ENCODE results near the gene NDEL1.

Gene NDEL1

DNA sequence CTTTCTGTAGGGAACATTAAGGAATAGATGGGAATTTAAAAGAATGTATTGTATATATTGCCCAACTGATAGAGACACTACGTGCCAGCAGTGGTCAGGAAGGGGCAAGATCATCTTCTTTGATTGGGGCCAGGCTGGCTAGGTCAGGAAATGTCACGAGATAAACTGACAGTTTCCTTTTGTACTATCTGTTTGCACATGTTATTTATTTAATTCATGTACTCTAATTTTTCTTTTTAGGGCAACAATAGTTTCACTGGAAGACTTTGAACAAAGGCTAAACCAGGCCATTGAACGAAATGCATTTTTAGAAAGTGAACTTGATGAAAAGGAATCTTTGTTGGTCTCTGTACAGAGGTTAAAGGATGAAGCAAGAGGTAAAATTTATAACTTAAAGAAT lies 12.6 kb downstream of the NDEL1 start:
- H3K36me3 ChIP-seq (ENCODE audit: control insufficient read depth in 5 of 5, insufficient read depth in 5 of 5, low read length in 5 of 5), result peaks cover 45 to 75% (median 55%) of the 10 kb centered on the region in 5 donors
- no peaks in the 10 kb centered on the region for H3K9me3 ChIP-seq (ENCODE audit: control insufficient read depth in 5 of 5, low read length in 5 of 5)
- H3K4me1 ChIP-seq (ENCODE audit: control insufficient read depth in 5 of 5, insufficient read depth in 5 of 5, low read length in 5 of 5), result peaks cover 0 to 38% (median 22%) of the 10 kb centered on the region in 5 donors
- no peak overlapping the region for H3K4me3 ChIP-seq (ENCODE audit: low read depth in 1 of 5, low read length in 5 of 5)
- no peak overlapping the region for H3K9ac ChIP-seq (ENCODE audit: low read length in 5 of 5)
- H3K27me3 ChIP-seq (ENCODE audit: control insufficient read depth in 5 of 5, insufficient read depth in 4 of 5, low read length in 5 of 5), result no peaks in the 10 kb centered on the region
- H3K27ac ChIP-seq (ENCODE audit: low read depth, low read length), result no peak overlapping the region

- no peak overlapping the region for H3K27ac ChIP-seq (ENCODE audit: low read depth, low read length)
- H3K4me3 ChIP-seq (ENCODE audit: low read depth in 1 of 5, low read length in 5 of 5), result no peak overlapping the region
- H3K27me3 ChIP-seq (ENCODE audit: control insufficient read depth in 5 of 5, insufficient read depth in 4 of 5, low read length in 5 of 5), result no peaks in the 10 kb centered on the region
- H3K9me3 ChIP-seq (ENCODE audit: control insufficient read depth in 5 of 5, low read length in 5 of 5), result no peaks in the 10 kb centered on the region
- peaks cover 0 to 15% (median 10%) of the 10 kb centered on the region in 5 donors for H3K4me1 ChIP-seq (ENCODE audit: control insufficient read depth in 5 of 5, insufficient read depth in 5 of 5, low read length in 5 of 5)
- H3K9ac ChIP-seq (ENCODE audit: low read length in 5 of 5), result no peak overlapping the region
- H3K36me3 ChIP-seq (ENCODE audit: control insufficient read depth in 5 of 5, insufficient read depth in 5 of 5, low read length in 5 of 5), result peaks cover 53 to 77% (median 65%) of the 10 kb centered on the region in 5 donors
These were observed 16.4 kb downstream of the NDEL1 start for GRCh38 chr17:8451933-8452614.

DNA sequence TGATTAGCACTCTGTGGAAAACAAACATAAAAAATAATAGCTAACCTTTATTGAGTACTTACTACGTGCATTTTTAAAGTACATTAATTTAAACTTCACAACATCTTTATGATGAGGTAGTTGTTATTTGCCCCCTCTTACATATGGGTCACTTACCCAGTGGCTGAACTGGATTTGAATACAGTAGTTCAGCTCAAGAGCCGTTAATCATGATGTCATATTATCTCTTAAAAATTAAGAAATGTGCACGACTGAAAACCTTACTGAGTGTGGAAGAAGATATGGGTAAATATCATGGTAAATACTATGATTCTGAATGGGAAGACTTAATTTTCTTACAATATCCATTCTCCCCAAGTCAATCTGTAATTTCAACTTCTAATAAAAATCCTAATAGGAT lies 17.6 kb downstream of the NDEL1 start:
- H3K4me1 ChIP-seq (ENCODE audit: control insufficient read depth in 5 of 5, insufficient read depth in 5 of 5, low read length in 5 of 5), result peaks cover 0 to 7% (median 1%) of the 10 kb centered on the region in 5 donors
- H3K27ac ChIP-seq (ENCODE audit: low read depth, low read length), result no peak overlapping the region

GRCh38 chr17:8455665-8456209 lies 20.1 kb downstream of the NDEL1 start:
- no peak overlapping the region for H3K4me3 ChIP-seq (ENCODE audit: low read depth in 1 of 5, low read length in 5 of 5)
- H3K4me1 ChIP-seq (ENCODE audit: control insufficient read depth in 5 of 5, insufficient read depth in 5 of 5, low read length in 5 of 5), result no peaks in the 10 kb centered on the region
- peaks cover 70 to 89% (median 76%) of the 10 kb centered on the region in 5 donors for H3K36me3 ChIP-seq (ENCODE audit: control insufficient read depth in 5 of 5, insufficient read depth in 5 of 5, low read length in 5 of 5)
- no peaks in the 10 kb centered on the region for H3K9me3 ChIP-seq (ENCODE audit: control insufficient read depth in 5 of 5, low read length in 5 of 5)
- H3K9ac ChIP-seq (ENCODE audit: low read length in 5 of 5), result no peak overlapping the region
- no peaks in the 10 kb centered on the region for H3K27me3 ChIP-seq (ENCODE audit: control insufficient read depth in 5 of 5, insufficient read depth in 4 of 5, low read length in 5 of 5)
- no peak overlapping the region for H3K27ac ChIP-seq (ENCODE audit: low read depth, low read length)

More for the DNA sequence above, 17.6 kb downstream of the NDEL1 start:
- H3K36me3 ChIP-seq (ENCODE audit: control insufficient read depth in 5 of 5, insufficient read depth in 5 of 5, low read length in 5 of 5), result peaks cover 65 to 83% (median 71%) of the 10 kb centered on the region in 5 donors
- H3K4me3 ChIP-seq (ENCODE audit: low read depth in 1 of 5, low read length in 5 of 5), result no peak overlapping the region
- no peak overlapping the region for H3K9ac ChIP-seq (ENCODE audit: low read length in 5 of 5)
- H3K9me3 ChIP-seq (ENCODE audit: control insufficient read depth in 5 of 5, low read length in 5 of 5), result no peaks in the 10 kb centered on the region
- no peaks in the 10 kb centered on the region for H3K27me3 ChIP-seq (ENCODE audit: control insufficient read depth in 5 of 5, insufficient read depth in 4 of 5, low read length in 5 of 5)

- no peaks in the 10 kb centered on the region for H3K9me3 ChIP-seq (ENCODE audit: control insufficient read depth in 5 of 5, low read length in 5 of 5)
- no peak overlapping the region for H3K9ac ChIP-seq (ENCODE audit: low read length in 5 of 5)
- peaks cover 0 to 2% (median 0%) of the 10 kb centered on the region in 5 donors for H3K4me1 ChIP-seq (ENCODE audit: control insufficient read depth in 5 of 5, insufficient read depth in 5 of 5, low read length in 5 of 5)
- H3K27ac ChIP-seq (ENCODE audit: low read depth, low read length), result no peak overlapping the region
- H3K36me3 ChIP-seq (ENCODE audit: control insufficient read depth in 5 of 5, insufficient read depth in 5 of 5, low read length in 5 of 5), result peaks cover 61 to 91% (median 81%) of the 10 kb centered on the region in 5 donors
- no peaks in the 10 kb centered on the region for H3K27me3 ChIP-seq (ENCODE audit: control insufficient read depth in 5 of 5, insufficient read depth in 4 of 5, low read length in 5 of 5)
- H3K4me3 ChIP-seq (ENCODE audit: low read depth in 1 of 5, low read length in 5 of 5), result no peak overlapping the region
These were observed 22.4 kb downstream of the NDEL1 start for GRCh38 chr17:8458128-8458527.

- Histone ChIP-seq H3K9me3 (ENCODE audit: control insufficient read depth in 5 of 5, low read length in 5 of 5) (no peaks in the 10 kb centered on the region), H3K27me3 (ENCODE audit: control insufficient read depth in 5 of 5, insufficient read depth in 4 of 5, low read length in 5 of 5) (no peaks in the 10 kb centered on the region), H3K4me3 (ENCODE audit: low read depth in 1 of 5, low read length in 5 of 5) (no peak overlapping the region), H3K27ac (ENCODE audit: low read depth, low read length) (no peak overlapping the region), H3K4me1 (ENCODE audit: control insufficient read depth in 5 of 5, insufficient read depth in 5 of 5, low read length in 5 of 5) (peaks cover 0 to 2% (median 0%) of the 10 kb centered on the region in 5 donors), H3K36me3 (ENCODE audit: control insufficient read depth in 5 of 5, insufficient read depth in 5 of 5, low read length in 5 of 5) (peaks cover 58 to 96% (median 88%) of the 10 kb centered on the region in 5 donors), H3K9ac (ENCODE audit: low read length in 5 of 5) (no peak overlapping the region)
These were observed 23.4 kb downstream of the NDEL1 start for GRCh38 chr17:8459107-8459506.

DNA sequence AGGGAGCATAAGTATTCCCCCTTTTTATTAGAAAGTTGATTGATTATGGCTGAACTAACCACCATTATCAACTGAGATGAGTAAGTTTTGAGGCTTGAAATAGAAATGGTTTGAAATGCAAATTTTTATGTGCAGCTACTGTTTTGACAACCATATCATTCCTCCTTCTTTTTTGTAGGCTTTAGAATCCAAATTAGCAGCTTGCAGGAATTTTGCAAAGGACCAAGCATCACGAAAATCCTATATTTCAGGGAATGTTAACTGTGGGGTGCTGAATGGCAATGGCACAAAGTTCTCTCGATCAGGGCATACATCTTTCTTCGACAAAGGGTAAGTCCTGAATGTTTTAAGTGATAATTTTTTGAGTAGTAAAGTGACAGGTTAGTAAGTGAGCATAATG lies 24.1 kb downstream of the NDEL1 start:
- Histone ChIP-seq H3K36me3 (ENCODE audit: control insufficient read depth in 5 of 5, insufficient read depth in 5 of 5, low read length in 5 of 5) (peaks cover 52 to 96% (median 90%) of the 10 kb centered on the region in 5 donors), H3K27ac (ENCODE audit: low read depth, low read length) (no peak overlapping the region), H3K4me3 (ENCODE audit: low read depth in 1 of 5, low read length in 5 of 5) (no peak overlapping the region), H3K4me1 (ENCODE audit: control insufficient read depth in 5 of 5, insufficient read depth in 5 of 5, low read length in 5 of 5) (peaks cover 0 to 3% (median 3%) of the 10 kb centered on the region in 5 donors), H3K27me3 (ENCODE audit: control insufficient read depth in 5 of 5, insufficient read depth in 4 of 5, low read length in 5 of 5) (no peaks in the 10 kb centered on the region), H3K9me3 (ENCODE audit: control insufficient read depth in 5 of 5, low read length in 5 of 5) (no peaks in the 10 kb centered on the region), H3K9ac (ENCODE audit: low read length in 5 of 5) (no peak overlapping the region)

GRCh38 chr17:8462564-8462963 lies 26.9 kb downstream of the NDEL1 start:
- no peak overlapping the region for H3K4me3 ChIP-seq (ENCODE audit: low read depth in 1 of 5, low read length in 5 of 5)
- no peak overlapping the region for H3K27ac ChIP-seq (ENCODE audit: low read depth, low read length)
- H3K4me1 ChIP-seq (ENCODE audit: control insufficient read depth in 5 of 5, insufficient read depth in 5 of 5, low read length in 5 of 5), result peaks cover 0 to 25% (median 21%) of the 10 kb centered on the region in 5 donors
- no peaks in the 10 kb centered on the region for H3K27me3 ChIP-seq (ENCODE audit: control insufficient read depth in 5 of 5, insufficient read depth in 4 of 5, low read length in 5 of 5)
- H3K9ac ChIP-seq (ENCODE audit: low read length in 5 of 5), result no peak overlapping the region
- peaks cover 33 to 88% (median 83%) of the 10 kb centered on the region in 5 donors for H3K36me3 ChIP-seq (ENCODE audit: control insufficient read depth in 5 of 5, insufficient read depth in 5 of 5, low read length in 5 of 5)
- H3K9me3 ChIP-seq (ENCODE audit: control insufficient read depth in 5 of 5, low read length in 5 of 5), result no peaks in the 10 kb centered on the region

DNA sequence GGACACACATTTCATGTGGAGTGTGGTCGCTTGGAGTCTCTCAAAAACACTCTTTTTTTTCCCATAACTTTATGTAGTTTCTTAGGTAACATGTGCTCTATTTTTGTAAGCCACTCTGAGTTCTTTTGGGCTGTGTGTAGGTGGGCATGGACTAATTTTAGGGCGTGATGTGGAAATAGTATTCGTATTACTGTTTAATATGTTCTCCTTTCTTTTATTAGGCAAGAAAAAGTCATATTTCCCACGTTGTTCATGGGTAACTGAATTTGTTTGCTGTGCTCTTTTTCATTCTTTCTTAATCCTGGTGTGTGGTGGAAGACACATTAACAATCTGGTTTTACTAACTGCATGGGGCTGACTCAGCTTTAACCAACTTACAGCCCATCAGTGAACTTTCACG lies 27.4 kb downstream of the NDEL1 start:
- peaks cover 29 to 88% (median 83%) of the 10 kb centered on the region in 5 donors for H3K36me3 ChIP-seq (ENCODE audit: control insufficient read depth in 5 of 5, insufficient read depth in 5 of 5, low read length in 5 of 5)
- H3K4me1 ChIP-seq (ENCODE audit: control insufficient read depth in 5 of 5, insufficient read depth in 5 of 5, low read length in 5 of 5), result peaks cover 0 to 25% (median 22%) of the 10 kb centered on the region in 5 donors
- H3K27ac ChIP-seq (ENCODE audit: low read depth, low read length), result no peak overlapping the region
- no peaks in the 10 kb centered on the region for H3K27me3 ChIP-seq (ENCODE audit: control insufficient read depth in 5 of 5, insufficient read depth in 4 of 5, low read length in 5 of 5)
- no peak overlapping the region for H3K9ac ChIP-seq (ENCODE audit: low read length in 5 of 5)
- H3K9me3 ChIP-seq (ENCODE audit: control insufficient read depth in 5 of 5, low read length in 5 of 5), result no peaks in the 10 kb centered on the region
- H3K4me3 ChIP-seq (ENCODE audit: low read depth in 1 of 5, low read length in 5 of 5), result no peak overlapping the region

DNA sequence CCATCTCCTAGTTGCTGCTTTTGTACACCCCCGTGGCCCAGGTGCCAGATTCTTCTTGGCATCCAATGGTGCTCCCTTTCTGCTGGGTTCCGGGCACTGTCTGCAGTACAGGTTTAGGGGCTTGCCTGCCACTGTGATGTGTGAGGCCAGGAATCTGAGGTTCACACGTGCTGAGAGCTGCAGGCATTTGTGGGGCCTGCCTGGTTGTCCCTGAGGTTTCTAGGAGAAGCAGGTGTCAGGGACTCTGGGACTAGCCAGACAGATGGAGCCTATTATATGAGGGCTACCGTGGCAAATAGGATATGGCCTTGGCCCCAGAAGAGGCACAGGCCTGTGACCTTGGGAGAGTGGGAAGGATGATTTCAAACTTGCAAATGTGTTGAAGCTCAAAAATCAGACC lies 29.3 kb downstream of the NDEL1 start:
- Histone ChIP-seq H3K27me3 (ENCODE audit: control insufficient read depth in 5 of 5, insufficient read depth in 4 of 5, low read length in 5 of 5) (no peaks in the 10 kb centered on the region), H3K9ac (ENCODE audit: low read length in 5 of 5) (no peak overlapping the region), H3K4me1 (ENCODE audit: control insufficient read depth in 5 of 5, insufficient read depth in 5 of 5, low read length in 5 of 5) (peaks cover 0 to 27% (median 25%) of the 10 kb centered on the region in 5 donors), H3K4me3 (ENCODE audit: low read depth in 1 of 5, low read length in 5 of 5) (no peak overlapping the region), H3K36me3 (ENCODE audit: control insufficient read depth in 5 of 5, insufficient read depth in 5 of 5, low read length in 5 of 5) (peaks cover 19 to 82% (median 72%) of the 10 kb centered on the region in 5 donors), H3K9me3 (ENCODE audit: control insufficient read depth in 5 of 5, low read length in 5 of 5) (no peaks in the 10 kb centered on the region), H3K27ac (ENCODE audit: low read depth, low read length) (no peak overlapping the region)

All from subcutaneous abdominal adipose tissue (tissue), 5 donors.